Activated naive CD4-positive, alpha-beta T cell treated with anti-CD3 and anti-CD28 coated beads, Interleukin-2, amount 50 U/mL, for 24 hours (primary cell): ENCODE data around the gene TIMP3.
"Not testable (repeated sequence)": the region's sequence is repeated elsewhere in the genome, so short reads cannot be mapped to it uniquely, and the experiment has no call there.

Source experiments
- H3K27ac Mint-ChIP-seq: one replicate; pipeline ENCODE4 v1.8.0; 2021; ENCODE audit warnings: mild to moderate bottlenecking, mixed read lengths
- H3K27me3 Mint-ChIP-seq: one replicate; pipeline ENCODE4 v1.8.0; 2021; ENCODE audit warnings: mixed read lengths
- H3K36me3 Mint-ChIP-seq: one replicate; pipeline ENCODE4 v1.8.0; 2021; ENCODE audit warnings: mixed read lengths
- H3K4me1 Mint-ChIP-seq: one replicate; pipeline ENCODE4 v1.8.0; 2021; ENCODE audit warnings: mixed read lengths
- H3K4me3 Mint-ChIP-seq: one replicate; pipeline ENCODE4 v1.8.0; 2021; ENCODE audit warnings: mild to moderate bottlenecking, mixed read lengths
- H3K9me3 Mint-ChIP-seq: one replicate; pipeline ENCODE4 v1.8.0; 2021; ENCODE audit warnings: mixed read lengths

TIMP3 gene

GRCh38 chr22:32868946-32869345 is 67.4 kb downstream of the TIMP3 start:
- Mint-ChIP-seq H3K9me3 (no peaks in the 10 kb centered on the region), H3K27ac (no peak overlapping the region), H3K4me3 (no peak overlapping the region), H3K27me3 (no peaks in the 10 kb centered on the region), H3K36me3 (no peaks in the 10 kb centered on the region), H3K4me1 (no peaks in the 10 kb centered on the region)

- Mint-ChIP-seq H3K27me3 (no peaks in the 10 kb centered on the region), H3K4me1 (no peaks in the 10 kb centered on the region), H3K4me3 (no peak overlapping the region), H3K27ac (no peak overlapping the region), H3K36me3 (no peaks in the 10 kb centered on the region), H3K9me3 (no peaks in the 10 kb centered on the region)
Observed at GRCh38 chr22:32870474-32870873, 69.0 kb downstream of the TIMP3 start.

GRCh38 chr22:32873604-32874003 is 72.1 kb downstream of the TIMP3 start:
- not testable (repeated sequence) for H3K4me3 Mint-ChIP-seq, H3K27ac Mint-ChIP-seq, H3K4me1 Mint-ChIP-seq, H3K9me3 Mint-ChIP-seq, H3K27me3 Mint-ChIP-seq, H3K36me3 Mint-ChIP-seq

DNA sequence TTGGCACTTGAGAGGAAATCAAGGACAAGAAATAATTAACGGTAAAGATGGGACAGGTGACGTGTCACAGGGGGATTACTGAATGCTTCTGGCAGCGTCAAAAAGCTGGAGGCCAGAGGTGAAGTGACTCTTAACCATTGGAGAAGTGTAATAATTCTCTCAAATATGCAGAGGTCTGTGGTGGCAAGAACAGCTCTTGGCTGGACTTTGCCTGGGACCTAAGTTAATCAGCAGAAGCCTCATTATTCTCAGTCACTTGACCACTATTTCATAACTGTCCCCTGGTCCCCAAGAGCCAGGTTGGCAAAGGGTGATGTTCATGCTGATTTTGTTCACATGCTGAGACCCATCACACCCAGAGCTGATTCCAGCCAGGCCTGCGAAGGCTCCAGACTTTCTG is 72.9 kb downstream of the TIMP3 start:
- Mint-ChIP-seq H3K27me3 (no peaks in the 10 kb centered on the region), H3K9me3 (no peaks in the 10 kb centered on the region), H3K4me1 (no peaks in the 10 kb centered on the region), H3K36me3 (no peaks in the 10 kb centered on the region), H3K27ac (no peak overlapping the region), H3K4me3 (no peak overlapping the region)

- H3K4me1 Mint-ChIP-seq = no peaks in the 10 kb centered on the region
- H3K9me3 Mint-ChIP-seq = no peaks in the 10 kb centered on the region
- no peaks in the 10 kb centered on the region for H3K27me3 Mint-ChIP-seq
- H3K4me3 Mint-ChIP-seq = no peak overlapping the region
- H3K36me3 Mint-ChIP-seq = no peaks in the 10 kb centered on the region
- no peak overlapping the region for H3K27ac Mint-ChIP-seq
Observed at GRCh38 chr22:32874976-32875375, 73.5 kb downstream of the TIMP3 start.

GRCh38 chr22:32876516-32876915 is 75.0 kb downstream of the TIMP3 start:
- Mint-ChIP-seq H3K9me3 (no peaks in the 10 kb centered on the region), H3K4me1 (peaks cover 8% of the 10 kb centered on the region), H3K36me3 (no peaks in the 10 kb centered on the region), H3K27me3 (no peaks in the 10 kb centered on the region), H3K4me3 (no peak overlapping the region), H3K27ac (no peak overlapping the region)

DNA sequence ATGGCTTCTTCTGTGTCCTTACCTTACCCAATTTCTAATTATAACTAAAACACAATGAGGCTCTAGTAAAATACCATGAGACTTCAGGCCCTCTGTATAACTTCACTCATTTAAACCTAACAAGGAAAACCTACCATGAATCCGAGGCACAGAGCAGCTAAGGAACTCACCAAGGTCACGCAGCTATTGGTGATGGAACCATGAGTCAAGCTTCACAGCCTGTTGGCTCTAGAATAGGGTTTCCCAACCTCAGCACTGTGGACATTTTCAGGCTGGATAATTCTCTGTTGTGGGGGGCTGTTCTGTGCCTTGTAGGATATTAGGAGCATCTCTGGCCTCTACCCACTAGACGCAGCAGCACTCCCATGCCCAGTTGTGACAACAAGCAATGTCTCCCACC is 75.7 kb downstream of the TIMP3 start:
- no peak overlapping the region for H3K27ac Mint-ChIP-seq
- H3K27me3 Mint-ChIP-seq = no peaks in the 10 kb centered on the region
- H3K9me3 Mint-ChIP-seq = no peaks in the 10 kb centered on the region
- peaks cover 14% of the 10 kb centered on the region for H3K4me1 Mint-ChIP-seq
- no peak overlapping the region for H3K4me3 Mint-ChIP-seq
- no peaks in the 10 kb centered on the region for H3K36me3 Mint-ChIP-seq

- no peak overlapping the region for H3K27ac Mint-ChIP-seq
- H3K4me3 Mint-ChIP-seq = no peak overlapping the region
- no peaks in the 10 kb centered on the region for H3K36me3 Mint-ChIP-seq
Observed at GRCh38 chr22:32879550-32879949, 78.0 kb downstream of the TIMP3 start.

DNA sequence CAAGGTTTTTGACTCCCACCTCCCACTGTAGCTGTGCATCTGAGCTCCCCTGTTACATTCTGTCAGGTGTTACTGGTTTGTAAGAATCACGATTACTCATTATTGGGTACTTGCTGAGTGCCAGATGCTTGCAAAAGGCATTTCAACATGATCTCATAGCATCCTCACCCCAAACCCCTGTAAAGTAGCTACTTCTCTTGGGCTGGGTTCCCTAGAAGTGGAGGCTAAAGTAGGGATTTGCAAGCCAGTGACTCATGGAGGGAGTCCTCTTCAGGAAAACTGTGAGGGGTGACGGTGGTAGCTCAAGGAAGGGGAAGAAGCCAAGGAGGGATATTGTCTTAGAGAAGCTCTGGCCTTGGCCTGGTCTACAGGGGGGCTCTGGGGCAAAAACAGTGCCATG is 78.6 kb downstream of the TIMP3 start:
- Mint-ChIP-seq H3K4me3 (no peak overlapping the region), H3K27ac (peak overlapping the region; percentile 38), H3K27me3 (no peaks in the 10 kb centered on the region), H3K36me3 (no peaks in the 10 kb centered on the region), H3K4me1 (peaks cover 17% of the 10 kb centered on the region), H3K9me3 (no peaks in the 10 kb centered on the region)

More at GRCh38 chr22:32879550-32879949, 78.0 kb downstream of the TIMP3 start:
- no peaks in the 10 kb centered on the region for H3K9me3 Mint-ChIP-seq
- H3K27me3 Mint-ChIP-seq = no peaks in the 10 kb centered on the region
- peaks cover 17% of the 10 kb centered on the region for H3K4me1 Mint-ChIP-seq

- Mint-ChIP-seq H3K4me3 (no peak overlapping the region), H3K27ac (no peak overlapping the region)
Observed at GRCh38 chr22:32880505-32880892, 79.0 kb downstream of the TIMP3 start.

GRCh38 chr22:32880893-32881596 is 79.5 kb downstream of the TIMP3 start:
- peak overlapping the region; percentile 11 for H3K4me3 Mint-ChIP-seq
- H3K4me1 Mint-ChIP-seq = peaks cover 17% of the 10 kb centered on the region
- no peak overlapping the region for H3K27ac Mint-ChIP-seq
- H3K9me3 Mint-ChIP-seq = no peaks in the 10 kb centered on the region
- H3K27me3 Mint-ChIP-seq = no peaks in the 10 kb centered on the region
- no peaks in the 10 kb centered on the region for H3K36me3 Mint-ChIP-seq

More at GRCh38 chr22:32880505-32880892, 79.0 kb downstream of the TIMP3 start:
- Mint-ChIP-seq H3K4me1 (peaks cover 17% of the 10 kb centered on the region), H3K9me3 (no peaks in the 10 kb centered on the region), H3K36me3 (no peaks in the 10 kb centered on the region), H3K27me3 (no peaks in the 10 kb centered on the region)

DNA sequence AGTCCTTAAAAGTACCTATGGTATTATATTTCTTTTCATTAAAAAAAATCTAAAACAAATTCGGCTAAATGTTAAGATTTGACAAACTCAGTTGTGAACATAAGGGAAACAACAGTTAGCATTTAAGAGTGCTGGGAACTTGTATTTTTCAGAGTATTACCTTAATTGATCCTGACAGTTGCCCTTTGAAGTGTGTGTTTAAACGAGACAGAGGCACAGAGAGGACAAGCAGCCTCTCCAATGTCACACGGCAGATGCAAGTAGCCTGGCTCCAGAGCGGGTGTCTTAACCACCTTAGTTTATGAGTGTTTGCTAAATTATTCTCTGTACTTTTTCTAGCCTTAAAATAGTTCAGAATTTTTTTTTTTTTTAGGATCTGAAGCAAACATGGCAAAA is 80.9 kb downstream of the TIMP3 start:
- no peaks in the 10 kb centered on the region for H3K36me3 Mint-ChIP-seq
- H3K4me3 Mint-ChIP-seq = peak overlapping the region; percentile 57
- peaks cover 17% of the 10 kb centered on the region for H3K4me1 Mint-ChIP-seq
- no peaks in the 10 kb centered on the region for H3K27me3 Mint-ChIP-seq
- peak overlapping the region; percentile 81 for H3K27ac Mint-ChIP-seq
- H3K9me3 Mint-ChIP-seq = no peaks in the 10 kb centered on the region

- Mint-ChIP-seq H3K9me3 (no peaks in the 10 kb centered on the region), H3K4me1 (peaks cover 17% of the 10 kb centered on the region), H3K27me3 (no peaks in the 10 kb centered on the region), H3K4me3 (no peak overlapping the region), H3K27ac (no peak overlapping the region), H3K36me3 (no peaks in the 10 kb centered on the region)
Observed at GRCh38 chr22:32882774-32883530, 81.4 kb downstream of the TIMP3 start.

- Mint-ChIP-seq H3K27me3 (peaks cover 1% of the 10 kb centered on the region), H3K27ac (no peak overlapping the region), H3K9me3 (no peaks in the 10 kb centered on the region), H3K36me3 (no peaks in the 10 kb centered on the region), H3K4me3 (no peak overlapping the region), H3K4me1 (peaks cover under 1% of the 10 kb centered on the region)
Observed at GRCh38 chr22:32887324-32887980, 85.9 kb downstream of the TIMP3 start.

- peaks cover 1% of the 10 kb centered on the region for H3K36me3 Mint-ChIP-seq
- no peak overlapping the region for H3K4me3 Mint-ChIP-seq
- H3K27me3 Mint-ChIP-seq = peaks cover 6% of the 10 kb centered on the region
- H3K27ac Mint-ChIP-seq = no peak overlapping the region
- no peaks in the 10 kb centered on the region for H3K9me3 Mint-ChIP-seq
- H3K4me1 Mint-ChIP-seq = no peaks in the 10 kb centered on the region
Observed at GRCh38 chr22:32888976-32889375, 87.5 kb downstream of the TIMP3 start.

GRCh38 chr22:32896891-32897290 is 95.4 kb downstream of the TIMP3 start:
- Mint-ChIP-seq H3K4me1 (no peaks in the 10 kb centered on the region), H3K4me3 (no peak overlapping the region), H3K9me3 (no peaks in the 10 kb centered on the region), H3K27ac (peak overlapping the region; percentile 6), H3K36me3 (peaks cover 1% of the 10 kb centered on the region), H3K27me3 (peaks cover 5% of the 10 kb centered on the region)
